Mammary epithelial cell (primary cell): Measurements from ENCODE around the gene CENPT.

Source experiments
- CTCF ChIP-seq, 2 donors: IDR thresholded peaks in 1 of 2; conservative IDR thresholded peaks in 1 of 2; 2 replicates each; pipeline ENCODE4 v1.5.1; 2011 to 2012; ENCODE audit warnings: inconsistent platforms in 2 of 2, low read length in 2 of 2, mild to moderate bottlenecking in 2 of 2, control low read depth in 1 of 2, low read depth in 1 of 2; ENCODE audit not compliant: insufficient read depth in 1 of 2; ENCODE audit errors: extremely low read depth in 1 of 2
- EZH2 ChIP-seq: IDR thresholded peaks from 2 replicates; pipeline ENCODE4 v1.6.1; 2012; ENCODE audit warnings: low read length, inconsistent platforms, borderline replicate concordance

- no peak for TF ChIP-seq CTCF (conservative IDR thresholded peaks at IDR 0.05 in 1 of 2, IDR thresholded peaks at IDR 0.05 in 1 of 2; ENCODE audit: extremely low read depth in 1 of 2, insufficient read depth in 1 of 2, low read depth in 1 of 2, low read length in 2 of 2)
- TF ChIP-seq EZH2: no peak
Observed at GRCh38 chr16:67828651-67829050, 18.8 kb downstream of the CENPT start.
